ENCODE data around the gene RPA3. TPM values are rescaled to one million over a fixed set of nuclear protein-coding genes. Genes with fewer than 3 reads are reported as not detected.

Gene RPA3
- total and polyA plus RNA-seq, 2 of the 13 experiments (the other 11 are each of a cell fraction or from before 2014, with no cell fraction given): 38.3 to 154 TPM

DNA sequence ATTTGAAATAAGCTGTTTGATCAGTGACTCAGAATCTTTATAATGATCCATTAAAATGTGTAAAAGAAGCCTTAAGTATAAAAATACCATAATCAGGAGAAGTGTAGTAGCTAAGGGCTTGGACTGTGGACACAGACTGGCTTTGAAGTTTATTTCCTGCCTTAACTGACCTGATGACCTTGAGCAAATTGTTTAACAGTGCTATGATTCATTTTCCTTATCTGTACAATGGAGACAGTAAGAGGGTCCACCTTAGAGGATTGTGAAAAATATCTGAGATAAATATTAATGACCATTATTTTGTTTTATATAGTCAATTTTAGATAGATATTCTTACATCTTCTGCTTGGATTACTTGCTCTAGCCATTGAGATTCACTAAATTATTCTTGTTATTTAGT lies 13.3 kb upstream of the RPA3 start (continued):
- TF ChIP-seq MEIS1 (CRISPR knock-in tag; IDR thresholded peaks at IDR 0.05; ENCODE audit: borderline replicate concordance) (no peak), SMAD3 (CRISPR knock-in tag; IDR thresholded peaks at IDR 0.05) (0 out of 2 replicates have a peak, but pooled peaks have one; percentile 32), ZSCAN22 (CRISPR knock-in tag; IDR thresholded peaks at IDR 0.05) (no peak), HDAC2 (CRISPR knock-in tag; IDR thresholded peaks at IDR 0.05) (peak; percentile 59; the same call in 1 of the 2 replicates), ZSCAN9 (CRISPR knock-in tag; IDR thresholded peaks at IDR 0.05; ENCODE audit: borderline replicate concordance) (0 out of 2 replicates have a peak, but pooled peaks have one; percentile 22), ZSCAN20 (CRISPR knock-in tag; IDR thresholded peaks at IDR 0.05; ENCODE audit: borderline replicate concordance) (no peak), ATF7 (IDR thresholded peaks at IDR 0.05) (no peak), ATF7 (CRISPR knock-in tag; IDR thresholded peaks at IDR 0.05) (no peak), ARNTL (CRISPR knock-in tag; IDR thresholded peaks at IDR 0.05) (no peak), MAF1 (CRISPR knock-in tag; IDR thresholded peaks at IDR 0.05; ENCODE audit: borderline replicate concordance) (no peak), ELF3 (CRISPR knock-in tag; IDR thresholded peaks at IDR 0.05) (peak; percentile 77), TRIM24 (CRISPR knock-in tag; IDR thresholded peaks at IDR 0.05) (no peak), ZNF430 (CRISPR knock-in tag; IDR thresholded peaks at IDR 0.05) (no peak), HHEX (CRISPR knock-in tag; IDR thresholded peaks at IDR 0.05) (0 out of 2 replicates have a peak, but pooled peaks have one; percentile 30), GATAD2A (CRISPR knock-in tag; IDR thresholded peaks at IDR 0.05) (peak; percentile 89), CBFB (CRISPR knock-in tag; IDR thresholded peaks at IDR 0.05) (no peak), MIXL1 (CRISPR knock-in tag; IDR thresholded peaks at IDR 0.05) (peak; percentile 74), FOSL2 (CRISPR knock-in tag; IDR thresholded peaks at IDR 0.05) (peak; percentile 85), ELF4 (CRISPR knock-in tag; IDR thresholded peaks at IDR 0.05; ENCODE audit: borderline replicate concordance) (no peak), ZBTB7B (CRISPR knock-in tag; IDR thresholded peaks at IDR 0.05) (peak; percentile 61)
- TF ChIP-seq, protein P1, sequence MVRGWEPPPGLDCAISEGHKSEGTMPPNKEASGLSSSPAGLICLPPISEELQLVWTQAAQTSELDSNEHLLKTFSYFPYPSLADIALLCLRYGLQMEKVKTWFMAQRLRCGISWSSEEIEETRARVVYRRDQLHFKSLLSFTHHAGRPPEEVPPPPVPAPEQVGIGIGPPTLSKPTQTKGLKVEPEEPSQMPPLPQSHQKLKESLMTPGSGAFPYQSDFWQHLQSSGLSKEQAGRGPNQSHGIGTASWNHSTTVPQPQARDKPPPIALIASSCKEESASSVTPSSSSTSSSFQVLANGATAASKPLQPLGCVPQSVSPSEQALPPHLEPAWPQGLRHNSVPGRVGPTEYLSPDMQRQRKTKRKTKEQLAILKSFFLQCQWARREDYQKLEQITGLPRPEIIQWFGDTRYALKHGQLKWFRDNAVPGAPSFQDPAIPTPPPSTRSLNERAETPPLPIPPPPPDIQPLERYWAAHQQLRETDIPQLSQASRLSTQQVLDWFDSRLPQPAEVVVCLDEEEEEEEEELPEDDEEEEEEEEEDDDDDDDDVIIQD (CRISPR knock-in tag; IDR thresholded peaks at IDR 0.05; ENCODE audit: low read depth): peak; percentile 92
- TF ChIP-seq, protein P2, sequence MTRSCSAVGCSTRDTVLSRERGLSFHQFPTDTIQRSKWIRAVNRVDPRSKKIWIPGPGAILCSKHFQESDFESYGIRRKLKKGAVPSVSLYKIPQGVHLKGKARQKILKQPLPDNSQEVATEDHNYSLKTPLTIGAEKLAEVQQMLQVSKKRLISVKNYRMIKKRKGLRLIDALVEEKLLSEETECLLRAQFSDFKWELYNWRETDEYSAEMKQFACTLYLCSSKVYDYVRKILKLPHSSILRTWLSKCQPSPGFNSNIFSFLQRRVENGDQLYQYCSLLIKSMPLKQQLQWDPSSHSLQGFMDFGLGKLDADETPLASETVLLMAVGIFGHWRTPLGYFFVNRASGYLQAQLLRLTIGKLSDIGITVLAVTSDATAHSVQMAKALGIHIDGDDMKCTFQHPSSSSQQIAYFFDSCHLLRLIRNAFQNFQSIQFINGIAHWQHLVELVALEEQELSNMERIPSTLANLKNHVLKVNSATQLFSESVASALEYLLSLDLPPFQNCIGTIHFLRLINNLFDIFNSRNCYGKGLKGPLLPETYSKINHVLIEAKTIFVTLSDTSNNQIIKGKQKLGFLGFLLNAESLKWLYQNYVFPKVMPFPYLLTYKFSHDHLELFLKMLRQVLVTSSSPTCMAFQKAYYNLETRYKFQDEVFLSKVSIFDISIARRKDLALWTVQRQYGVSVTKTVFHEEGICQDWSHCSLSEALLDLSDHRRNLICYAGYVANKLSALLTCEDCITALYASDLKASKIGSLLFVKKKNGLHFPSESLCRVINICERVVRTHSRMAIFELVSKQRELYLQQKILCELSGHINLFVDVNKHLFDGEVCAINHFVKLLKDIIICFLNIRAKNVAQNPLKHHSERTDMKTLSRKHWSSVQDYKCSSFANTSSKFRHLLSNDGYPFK (CRISPR knock-in tag; IDR thresholded peaks at IDR 0.05; ENCODE audit: borderline replicate concordance): no peak
- TF ChIP-seq, protein P3, sequence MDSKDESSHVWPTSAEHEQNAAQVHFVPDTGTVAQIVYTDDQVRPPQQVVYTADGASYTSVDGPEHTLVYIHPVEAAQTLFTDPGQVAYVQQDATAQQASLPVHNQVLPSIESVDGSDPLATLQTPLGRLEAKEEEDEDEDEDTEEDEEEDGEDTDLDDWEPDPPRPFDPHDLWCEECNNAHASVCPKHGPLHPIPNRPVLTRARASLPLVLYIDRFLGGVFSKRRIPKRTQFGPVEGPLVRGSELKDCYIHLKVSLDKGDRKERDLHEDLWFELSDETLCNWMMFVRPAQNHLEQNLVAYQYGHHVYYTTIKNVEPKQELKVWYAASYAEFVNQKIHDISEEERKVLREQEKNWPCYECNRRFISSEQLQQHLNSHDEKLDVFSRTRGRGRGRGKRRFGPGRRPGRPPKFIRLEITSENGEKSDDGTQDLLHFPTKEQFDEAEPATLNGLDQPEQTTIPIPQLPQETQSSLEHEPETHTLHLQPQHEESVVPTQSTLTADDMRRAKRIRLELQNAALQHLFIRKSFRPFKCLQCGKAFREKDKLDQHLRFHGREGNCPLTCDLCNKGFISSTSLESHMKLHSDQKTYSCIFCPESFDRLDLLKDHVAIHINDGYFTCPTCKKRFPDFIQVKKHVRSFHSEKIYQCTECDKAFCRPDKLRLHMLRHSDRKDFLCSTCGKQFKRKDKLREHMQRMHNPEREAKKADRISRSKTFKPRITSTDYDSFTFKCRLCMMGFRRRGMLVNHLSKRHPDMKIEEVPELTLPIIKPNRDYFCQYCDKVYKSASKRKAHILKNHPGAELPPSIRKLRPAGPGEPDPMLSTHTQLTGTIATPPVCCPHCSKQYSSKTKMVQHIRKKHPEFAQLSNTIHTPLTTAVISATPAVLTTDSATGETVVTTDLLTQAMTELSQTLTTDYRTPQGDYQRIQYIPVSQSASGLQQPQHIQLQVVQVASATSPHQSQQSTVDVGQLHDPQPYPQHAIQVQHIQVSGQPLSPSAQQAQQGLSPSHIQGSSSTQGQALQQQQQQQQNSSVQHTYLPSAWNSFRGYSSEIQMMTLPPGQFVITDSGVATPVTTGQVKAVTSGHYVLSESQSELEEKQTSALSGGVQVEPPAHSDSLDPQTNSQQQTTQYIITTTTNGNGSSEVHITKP (CRISPR knock-in tag; IDR thresholded peaks at IDR 0.05; ENCODE audit: low read depth): no peak
- TF ChIP-seq, protein P4, sequence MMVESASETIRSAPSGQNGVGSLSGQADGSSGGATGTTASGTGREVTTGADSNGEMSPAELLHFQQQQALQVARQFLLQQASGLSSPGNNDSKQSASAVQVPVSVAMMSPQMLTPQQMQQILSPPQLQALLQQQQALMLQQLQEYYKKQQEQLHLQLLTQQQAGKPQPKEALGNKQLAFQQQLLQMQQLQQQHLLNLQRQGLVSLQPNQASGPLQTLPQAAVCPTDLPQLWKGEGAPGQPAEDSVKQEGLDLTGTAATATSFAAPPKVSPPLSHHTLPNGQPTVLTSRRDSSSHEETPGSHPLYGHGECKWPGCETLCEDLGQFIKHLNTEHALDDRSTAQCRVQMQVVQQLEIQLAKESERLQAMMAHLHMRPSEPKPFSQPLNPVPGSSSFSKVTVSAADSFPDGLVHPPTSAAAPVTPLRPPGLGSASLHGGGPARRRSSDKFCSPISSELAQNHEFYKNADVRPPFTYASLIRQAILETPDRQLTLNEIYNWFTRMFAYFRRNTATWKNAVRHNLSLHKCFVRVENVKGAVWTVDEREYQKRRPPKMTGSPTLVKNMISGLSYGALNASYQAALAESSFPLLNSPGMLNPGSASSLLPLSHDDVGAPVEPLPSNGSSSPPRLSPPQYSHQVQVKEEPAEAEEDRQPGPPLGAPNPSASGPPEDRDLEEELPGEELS (CRISPR knock-in tag; IDR thresholded peaks at IDR 0.05): peak; percentile 36

Data from HepG2 (cell line).